GM12891 (cell line): ENCODE data around the gene PKD2.

Experiments
- PAX5 ChIP-seq: IDR thresholded peaks from 2 replicates; pipeline ENCODE4 v1.6.1; 2011; ENCODE audit warnings: low read length, moderate library complexity, mild to moderate bottlenecking; ENCODE audit not compliant: insufficient read depth, severe bottlenecking
- POLR2A ChIP-seq: IDR thresholded peaks from 2 replicates; pipeline ENCODE4 v1.6.1; 2011; ENCODE audit warnings: low read depth, low read length, control low read depth
- POLR2AphosphoS5 ChIP-seq: IDR thresholded peaks from 2 replicates; pipeline ENCODE4 v1.6.1; 2011; ENCODE audit warnings: low read depth, low read length, control low read depth
- POU2F2 ChIP-seq: IDR thresholded peaks from 2 replicates; pipeline ENCODE4 v1.6.1; 2011; ENCODE audit warnings: low read depth, mild to moderate bottlenecking, control low read depth, low read length, moderate library complexity
- SPI1 ChIP-seq: IDR thresholded peaks from 2 replicates; pipeline ENCODE4 v1.6.1; 2011; ENCODE audit warnings: low read depth, low read length, control low read depth
- TAF1 ChIP-seq: IDR thresholded peaks from 2 replicates; pipeline ENCODE4 v1.6.1; 2011; ENCODE audit warnings: low read depth, low read length, control low read depth

DNA sequence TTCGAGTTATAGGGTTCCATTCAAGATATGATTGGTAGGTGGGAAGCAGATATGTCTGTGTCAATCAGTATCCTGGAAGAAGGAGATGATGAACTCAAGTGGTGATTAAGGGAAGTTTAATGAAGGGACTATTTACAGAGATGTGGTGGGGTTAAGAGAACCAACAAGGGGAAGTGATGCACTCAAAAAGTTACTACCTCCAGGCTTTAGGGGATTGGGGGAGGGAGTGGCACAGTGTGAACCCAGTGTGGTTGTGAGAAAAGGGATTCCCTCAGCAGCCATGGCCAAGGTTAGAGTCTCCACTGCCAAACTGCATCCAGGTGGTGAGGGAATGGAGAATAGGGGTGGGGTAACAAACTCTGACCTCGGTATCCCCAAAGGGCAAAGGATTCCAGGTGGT, 27.9 kb downstream of the PKD2 start:
- TF ChIP-seq POLR2A = no peak
- no peak for TF ChIP-seq POLR2AphosphoS5
- TF ChIP-seq TAF1 = no peak
- no peak for TF ChIP-seq SPI1
- no peak for TF ChIP-seq PAX5
- no peak for TF ChIP-seq POU2F2
